ENCODE measurements around the gene LCP1.

DNA sequence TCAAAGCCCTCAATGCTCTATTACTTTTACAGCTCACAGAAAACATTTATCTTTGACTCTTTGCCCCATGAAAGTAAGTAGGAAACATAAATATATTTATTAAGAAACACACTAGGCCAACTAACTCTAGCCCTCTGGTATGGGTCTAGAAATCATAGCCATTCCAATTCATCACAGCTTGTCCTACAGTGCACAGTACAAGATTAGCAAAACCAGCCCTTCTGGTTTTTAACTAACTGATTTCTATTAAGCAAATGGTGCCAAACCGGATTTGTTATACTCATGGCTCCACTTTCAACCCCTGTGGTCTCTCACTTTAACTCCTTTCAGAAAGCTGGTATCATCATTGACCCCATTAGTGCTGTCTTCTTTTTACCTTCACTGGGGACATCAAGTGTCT, 24.2 kb upstream of the LCP1 start:
- TF ChIP-seq, protein P1, sequence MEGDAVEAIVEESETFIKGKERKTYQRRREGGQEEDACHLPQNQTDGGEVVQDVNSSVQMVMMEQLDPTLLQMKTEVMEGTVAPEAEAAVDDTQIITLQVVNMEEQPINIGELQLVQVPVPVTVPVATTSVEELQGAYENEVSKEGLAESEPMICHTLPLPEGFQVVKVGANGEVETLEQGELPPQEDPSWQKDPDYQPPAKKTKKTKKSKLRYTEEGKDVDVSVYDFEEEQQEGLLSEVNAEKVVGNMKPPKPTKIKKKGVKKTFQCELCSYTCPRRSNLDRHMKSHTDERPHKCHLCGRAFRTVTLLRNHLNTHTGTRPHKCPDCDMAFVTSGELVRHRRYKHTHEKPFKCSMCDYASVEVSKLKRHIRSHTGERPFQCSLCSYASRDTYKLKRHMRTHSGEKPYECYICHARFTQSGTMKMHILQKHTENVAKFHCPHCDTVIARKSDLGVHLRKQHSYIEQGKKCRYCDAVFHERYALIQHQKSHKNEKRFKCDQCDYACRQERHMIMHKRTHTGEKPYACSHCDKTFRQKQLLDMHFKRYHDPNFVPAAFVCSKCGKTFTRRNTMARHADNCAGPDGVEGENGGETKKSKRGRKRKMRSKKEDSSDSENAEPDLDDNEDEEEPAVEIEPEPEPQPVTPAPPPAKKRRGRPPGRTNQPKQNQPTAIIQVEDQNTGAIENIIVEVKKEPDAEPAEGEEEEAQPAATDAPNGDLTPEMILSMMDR (optimal IDR thresholded peaks at IDR 0.05 in 1 of 3, IDR thresholded peaks at IDR 0.05 in 1 of 3, conservative IDR thresholded peaks at IDR 0.05 in 1 of 3; ENCODE audit: extremely low read depth in 1 of 3, insufficient read depth in 2 of 3, low read length in 3 of 3), result no peak
- TF ChIP-seq EZH2 (IDR thresholded peaks at IDR 0.05; ENCODE audit: low read length), result no peak
